ENCODE data around the gene OR56B1.
A peak's percentile ranks its signal among the peaks of the same experiment; 100 is the strongest.
"Not testable (repeated sequence)": the region's sequence is repeated elsewhere in the genome, so short reads cannot be mapped to it uniquely, and the experiment has no call there.

Gene OR56B1

GRCh38 chr11:5736396-5736795, at the start of gene OR56B1:
TSS of gene OR56B1 (plus strand) at chr11:5736448. CDS start at chr11:5736517, 69 bp downstream.
- peak; percentile 4 for DNase-seq (ENCODE audit: low read depth)
- TF ChIP-seq CTCF (conservative IDR thresholded peaks at IDR 0.05; ENCODE audit: control insufficient read depth, insufficient read depth, low read depth, low read length), result no peak
- H3K4me3 ChIP-seq (ENCODE audit: control insufficient read depth, low read depth, low read length), result no peak within 1 kb of the TSS

- H3K4me3 ChIP-seq (ENCODE audit: control insufficient read depth, low read depth, low read length), result no peak overlapping the region
- no peak for TF ChIP-seq CTCF (conservative IDR thresholded peaks at IDR 0.05; ENCODE audit: control insufficient read depth, insufficient read depth, low read depth, low read length)
- no peak for DNase-seq (ENCODE audit: low read depth)
These were observed 47.8 kb upstream of the OR56B1 start for GRCh38 chr11:5688482-5688881.

GRCh38 chr11:5689551-5689983, 46.7 kb upstream of the OR56B1 start, which contains the start of gene TRIM22:
TSS of gene TRIM22 (plus strand) at chr11:5689790. CDS start at chr11:5696233, 6,443 bp downstream.
- DNase-seq (ENCODE audit: low read depth), result peak; percentile 79

GRCh38 chr11:5690216-5690615, 46.0 kb upstream of the OR56B1 start:
- peak overlapping the region; percentile 54 for H3K4me3 ChIP-seq (ENCODE audit: control insufficient read depth, low read depth, low read length)
- DNase-seq (ENCODE audit: low read depth), result peak; percentile 53
- TF ChIP-seq CTCF (conservative IDR thresholded peaks at IDR 0.05; ENCODE audit: control insufficient read depth, insufficient read depth, low read depth, low read length), result no peak

More at GRCh38 chr11:5689551-5689983, 46.7 kb upstream of the OR56B1 start, which contains the start of gene TRIM22:
- TF ChIP-seq CTCF (conservative IDR thresholded peaks at IDR 0.05; ENCODE audit: control insufficient read depth, insufficient read depth, low read depth, low read length), result no peak
- peak within 1 kb of the TSS; percentile 54 for H3K4me3 ChIP-seq (ENCODE audit: control insufficient read depth, low read depth, low read length)

- peak; percentile 59 for DNase-seq (ENCODE audit: low read depth)
- peak overlapping the region; percentile 54 for H3K4me3 ChIP-seq (ENCODE audit: control insufficient read depth, low read depth, low read length)
- no peak for TF ChIP-seq CTCF (conservative IDR thresholded peaks at IDR 0.05; ENCODE audit: control insufficient read depth, insufficient read depth, low read depth, low read length)
These were observed 45.5 kb upstream of the OR56B1 start for GRCh38 chr11:5690736-5691135.

- H3K4me3 ChIP-seq (ENCODE audit: control insufficient read depth, low read depth, low read length), result peak overlapping the region; percentile 54
- not testable (repeated sequence) for DNase-seq (ENCODE audit: low read depth)
These were observed 44.8 kb upstream of the OR56B1 start for GRCh38 chr11:5691238-5691963.

GRCh38 chr11:5691964-5692361, 44.3 kb upstream of the OR56B1 start:
- no peak for TF ChIP-seq CTCF (conservative IDR thresholded peaks at IDR 0.05; ENCODE audit: control insufficient read depth, insufficient read depth, low read depth, low read length)
- DNase-seq (ENCODE audit: low read depth), result no peak
- H3K4me3 ChIP-seq (ENCODE audit: control insufficient read depth, low read depth, low read length), result no peak overlapping the region

Data from fibroblast of mammary gland (primary cell).